Measurements from ENCODE around the gene MECP2.

Gene MECP2

DNA sequence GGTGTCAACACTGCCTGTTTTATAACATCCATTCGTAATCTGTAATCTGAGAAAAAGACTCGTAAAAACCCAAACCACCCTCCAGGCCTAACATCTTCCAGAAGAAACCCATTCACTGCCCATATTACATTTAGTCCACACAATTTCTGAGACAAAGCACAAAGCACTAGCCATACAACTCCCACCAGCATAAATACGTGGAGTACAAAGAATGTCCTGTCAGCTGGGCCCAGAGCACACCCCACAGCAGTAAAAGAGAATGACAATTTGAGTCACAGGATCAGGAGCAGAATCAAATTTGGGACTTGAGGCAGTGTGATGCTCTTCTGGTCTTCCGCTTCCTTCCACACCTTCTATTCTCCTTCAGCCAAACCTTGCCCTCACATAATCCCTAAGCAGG, 6.8 kb downstream of the MECP2 start:
- TF ChIP-seq, protein P1, sequence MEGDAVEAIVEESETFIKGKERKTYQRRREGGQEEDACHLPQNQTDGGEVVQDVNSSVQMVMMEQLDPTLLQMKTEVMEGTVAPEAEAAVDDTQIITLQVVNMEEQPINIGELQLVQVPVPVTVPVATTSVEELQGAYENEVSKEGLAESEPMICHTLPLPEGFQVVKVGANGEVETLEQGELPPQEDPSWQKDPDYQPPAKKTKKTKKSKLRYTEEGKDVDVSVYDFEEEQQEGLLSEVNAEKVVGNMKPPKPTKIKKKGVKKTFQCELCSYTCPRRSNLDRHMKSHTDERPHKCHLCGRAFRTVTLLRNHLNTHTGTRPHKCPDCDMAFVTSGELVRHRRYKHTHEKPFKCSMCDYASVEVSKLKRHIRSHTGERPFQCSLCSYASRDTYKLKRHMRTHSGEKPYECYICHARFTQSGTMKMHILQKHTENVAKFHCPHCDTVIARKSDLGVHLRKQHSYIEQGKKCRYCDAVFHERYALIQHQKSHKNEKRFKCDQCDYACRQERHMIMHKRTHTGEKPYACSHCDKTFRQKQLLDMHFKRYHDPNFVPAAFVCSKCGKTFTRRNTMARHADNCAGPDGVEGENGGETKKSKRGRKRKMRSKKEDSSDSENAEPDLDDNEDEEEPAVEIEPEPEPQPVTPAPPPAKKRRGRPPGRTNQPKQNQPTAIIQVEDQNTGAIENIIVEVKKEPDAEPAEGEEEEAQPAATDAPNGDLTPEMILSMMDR (IDR thresholded peaks at IDR 0.05; ENCODE audit: control extremely low read depth, extremely low read depth, low read depth, missing control alignments): no peak
- DNase-seq (ENCODE audit: extremely low spot score): no peak
- POLR2A ChIA-PET: no interaction called here
- CTCF ChIA-PET: no interaction called here

DNA sequence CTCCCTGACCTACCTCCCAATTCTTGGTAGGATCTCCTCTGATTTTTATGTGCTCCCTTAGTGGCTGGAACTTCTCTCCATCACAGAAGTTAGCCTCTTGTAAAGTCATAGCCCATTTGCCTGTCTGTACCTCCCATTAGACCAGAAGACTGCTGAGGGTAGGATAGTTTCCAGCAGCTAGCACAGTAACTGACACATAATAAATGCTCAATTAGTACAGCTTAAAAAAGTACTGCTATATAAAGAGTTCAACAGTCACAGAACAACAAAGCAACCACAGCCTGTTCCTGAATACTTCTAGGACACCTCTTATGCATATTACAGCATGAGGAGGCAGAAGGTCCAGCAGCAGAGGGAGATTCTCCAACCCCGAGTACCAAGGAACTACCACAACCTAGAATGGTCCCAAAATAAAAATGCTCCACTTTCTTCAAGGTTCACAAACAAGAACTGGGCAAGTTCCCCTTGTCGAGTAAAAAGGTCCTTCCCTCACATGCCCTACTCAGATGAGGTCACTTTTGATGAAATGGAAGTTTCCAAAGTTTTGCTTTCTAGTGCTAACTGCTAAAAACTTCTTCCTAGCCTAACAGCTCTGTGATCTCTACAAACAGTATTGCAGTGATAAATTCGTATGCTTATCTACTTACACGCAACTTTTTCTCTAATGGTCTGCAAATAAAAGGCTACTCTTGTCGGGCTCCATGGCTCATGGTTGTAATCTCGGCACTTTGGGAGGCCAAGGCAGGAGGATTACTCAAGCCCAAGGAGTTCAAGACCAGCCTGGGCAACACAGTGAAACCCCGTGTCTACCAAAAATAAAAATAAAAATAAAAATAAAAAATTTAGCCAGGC, 12.8 kb downstream of the MECP2 start:
- no peak for DNase-seq (ENCODE audit: extremely low spot score)
- CTCF ChIA-PET: interaction anchor here (0.8 kb wide), 1 partner anchor 15 kb away, joined by 3 read pairs; no protein-coding TSS in a partner anchor
- TF ChIP-seq, protein P1 (IDR thresholded peaks at IDR 0.05; ENCODE audit: control extremely low read depth, extremely low read depth, low read depth, missing control alignments): no peak
- POLR2A ChIA-PET: interaction anchor here (0.7 kb wide), 1 partner anchor 64 kb away, joined by 5 read pairs; no protein-coding TSS in a partner anchor

DNA sequence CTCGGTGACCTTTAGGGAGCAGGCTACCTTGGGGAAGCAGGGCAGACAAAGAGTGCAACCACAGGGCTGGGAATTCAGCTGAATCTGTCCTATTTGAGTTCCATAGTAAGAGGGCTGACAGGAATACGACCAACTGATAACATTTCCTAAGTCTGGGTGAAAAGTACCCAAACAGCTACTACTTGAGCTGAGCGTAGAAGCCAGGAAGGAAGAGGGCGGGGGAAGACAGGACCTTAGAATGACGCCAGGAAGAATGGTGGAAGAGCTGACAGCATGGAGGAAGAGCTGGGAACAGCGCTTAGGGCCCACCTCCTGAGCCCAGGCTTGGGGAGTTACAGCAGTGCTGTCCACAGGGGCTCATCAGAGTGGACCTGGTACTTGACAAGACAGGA, 14.4 kb downstream of the MECP2 start:
- no peak for DNase-seq (ENCODE audit: extremely low spot score)
- ChIA-PET CTCF (interaction anchor here (0.8 kb wide), 1 partner anchor 14 kb away, joined by 3 read pairs; no protein-coding TSS in a partner anchor), POLR2A (no interaction called here)
- TF ChIP-seq, protein P1 (IDR thresholded peaks at IDR 0.05; ENCODE audit: control extremely low read depth, extremely low read depth, low read depth, missing control alignments): no peak

DNA sequence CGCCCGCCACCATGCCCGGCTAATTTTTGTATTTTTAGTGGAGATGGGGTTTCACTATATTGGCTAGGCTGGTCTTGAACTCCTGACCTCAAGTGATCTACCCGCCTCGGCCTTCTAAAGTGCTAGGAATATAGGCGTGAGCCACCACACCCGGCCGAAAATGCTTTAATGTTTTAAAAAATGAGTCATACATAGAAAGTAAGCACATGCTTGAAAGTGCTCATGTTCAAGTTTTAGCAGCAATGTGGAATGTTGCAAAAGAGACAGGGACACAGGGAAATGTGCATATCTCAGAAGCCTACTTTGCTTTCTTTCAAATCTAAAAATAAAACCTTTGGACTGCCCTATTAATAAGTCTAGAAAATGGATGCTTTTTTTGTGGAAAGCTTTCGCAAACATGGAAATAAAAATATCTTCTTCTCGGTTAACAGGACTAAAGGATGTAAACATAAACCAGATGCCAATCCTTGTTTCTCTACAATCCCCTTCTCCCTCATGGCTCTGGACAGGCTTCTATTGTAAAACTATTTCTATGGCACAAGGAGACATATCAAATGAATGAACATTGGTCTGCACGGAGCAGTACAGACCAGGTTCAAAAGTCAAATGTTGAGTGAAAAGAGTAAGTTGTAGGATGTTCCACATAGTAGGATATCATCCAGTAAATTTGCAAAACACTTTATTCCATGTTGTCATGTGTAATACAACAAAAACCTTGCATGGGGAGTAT, 15.0 kb downstream of the MECP2 start:
- TF ChIP-seq, protein P1 (IDR thresholded peaks at IDR 0.05; ENCODE audit: control extremely low read depth, extremely low read depth, low read depth, missing control alignments): no peak
- no peak for DNase-seq (ENCODE audit: extremely low spot score)
- POLR2A ChIA-PET: no interaction called here
- CTCF ChIA-PET: interaction anchor here (0.8 kb wide), 1 partner anchor 14 kb away, joined by 3 read pairs; no protein-coding TSS in a partner anchor

DNA sequence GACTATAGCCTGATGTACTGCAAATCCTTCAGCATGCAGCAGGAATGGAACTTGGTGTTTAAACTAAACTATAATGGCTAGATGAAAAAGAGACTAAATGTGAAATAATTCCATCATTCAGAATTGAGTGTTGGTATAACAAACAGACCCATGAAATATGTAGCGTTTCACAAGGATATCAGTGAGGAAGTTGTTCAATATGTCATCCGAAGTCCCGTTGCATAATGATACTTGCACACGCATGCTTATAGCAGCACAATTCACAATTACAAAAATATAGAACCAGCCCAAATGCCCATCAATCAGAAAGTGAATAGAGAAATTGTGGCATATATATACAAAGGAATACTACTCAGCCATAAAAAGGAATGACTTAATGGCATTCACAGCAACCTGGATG, 20.4 kb downstream of the MECP2 start:
- DNase-seq (ENCODE audit: extremely low spot score): no peak
- POLR2A ChIA-PET: no interaction called here
- TF ChIP-seq, protein P1 (IDR thresholded peaks at IDR 0.05; ENCODE audit: control extremely low read depth, extremely low read depth, low read depth, missing control alignments): no peak
- CTCF ChIA-PET: no interaction called here

DNA sequence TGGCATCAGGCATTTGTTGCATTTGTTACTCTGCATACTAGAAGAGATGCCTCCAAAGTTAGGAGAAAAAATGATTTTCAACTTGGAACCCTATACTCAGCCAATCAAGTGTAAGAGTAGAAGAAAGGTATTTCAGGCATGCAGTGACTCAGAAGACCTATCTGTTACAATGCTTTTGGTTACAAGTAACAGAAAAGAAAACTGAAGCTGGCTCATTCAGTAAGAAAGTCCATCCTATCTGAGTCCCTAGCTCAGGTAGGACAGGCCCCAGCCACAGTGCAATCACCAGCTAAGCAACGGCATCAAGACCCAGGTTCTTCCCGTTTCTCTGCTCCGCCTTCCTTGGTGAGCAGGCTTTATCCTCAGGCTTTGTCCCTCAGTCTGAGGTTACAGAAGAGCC, 23.3 kb downstream of the MECP2 start:
- TF ChIP-seq, protein P1 (IDR thresholded peaks at IDR 0.05; ENCODE audit: control extremely low read depth, extremely low read depth, low read depth, missing control alignments): no peak
- ChIA-PET POLR2A (no interaction called here), CTCF (no interaction called here)
- no peak for DNase-seq (ENCODE audit: extremely low spot score)
